ENCODE data around the gene DNASE1L2. TPM values are rescaled to one million over a fixed set of nuclear protein-coding genes. Genes with fewer than 3 reads are reported as not detected.

DNASE1L2 gene
- total RNA-seq, 2 donors from 2014 or later, result 0.19 TPM; not detected in 1

- intact Hi-C loops (cut with DNase I), result loop anchor here in 1 of 2 donors (10.0 kb wide), 2 partner anchors 52 to 112 kb away; partner anchors contain the start of gene E4F1
- DNase-seq (ENCODE audit: low spot score), result no peak
These were observed 40.3 kb downstream of the DNASE1L2 start for GRCh38 chr16:2276368-2277195.

GRCh38 chr16:2277466-2278271 is 41.4 kb downstream of the DNASE1L2 start:
- DNase-seq (ENCODE audit: low spot score), result no peak
- intact Hi-C loops (cut with DNase I), result loop anchor here in 1 of 2 donors (10.0 kb wide), 2 partner anchors 53 to 113 kb away; partner anchors contain the start of gene E4F1

GRCh38 chr16:2278272-2278608 is 42.0 kb downstream of the DNASE1L2 start:
- no peak for DNase-seq (ENCODE audit: low spot score)
- intact Hi-C loops (cut with DNase I), result loop anchor here in 1 of 2 donors (10.0 kb wide), 2 partner anchors 53 to 113 kb away; partner anchors contain the start of gene E4F1

GRCh38 chr16:2278956-2279800 is 42.9 kb downstream of the DNASE1L2 start:
- intact Hi-C loops (cut with DNase I), result loop anchor here in 1 of 2 donors (10.0 kb wide), 2 partner anchors 54 to 114 kb away; partner anchors contain the start of gene E4F1
- DNase-seq (ENCODE audit: low spot score), result no peak

- intact Hi-C loops (cut with DNase I), result no loop called here
- DNase-seq (ENCODE audit: low spot score), result no peak
These were observed 44.2 kb downstream of the DNASE1L2 start for GRCh38 chr16:2280461-2280860.

- intact Hi-C loops (cut with DNase I), result no loop called here
- no peak for DNase-seq (ENCODE audit: low spot score)
These were observed 44.8 kb downstream of the DNASE1L2 start for GRCh38 chr16:2280981-2281542.

GRCh38 chr16:2282262-2282661 is 46.0 kb downstream of the DNASE1L2 start:
- no peak for DNase-seq (ENCODE audit: low spot score)

GRCh38 chr16:2282866-2283555 is 46.8 kb downstream of the DNASE1L2 start:
- intact Hi-C loops (cut with DNase I), result no loop called here
- DNase-seq (ENCODE audit: low spot score), result no peak

More at GRCh38 chr16:2282262-2282661, 46.0 kb downstream of the DNASE1L2 start:
- intact Hi-C loops (cut with DNase I), result no loop called here

- DNase-seq (ENCODE audit: low spot score), result no peak
- intact Hi-C loops (cut with DNase I), result no loop called here
These were observed 47.9 kb downstream of the DNASE1L2 start for GRCh38 chr16:2284001-2284770.

- no peak for DNase-seq (ENCODE audit: low spot score)
- intact Hi-C loops (cut with DNase I), result no loop called here
These were observed 48.7 kb downstream of the DNASE1L2 start for GRCh38 chr16:2284797-2285576.

GRCh38 chr16:2285731-2286191 is 49.5 kb downstream of the DNASE1L2 start:
- DNase-seq (ENCODE audit: low spot score), result no peak
- intact Hi-C loops (cut with DNase I), result no loop called here

GRCh38 chr16:2286550-2286949 is 50.3 kb downstream of the DNASE1L2 start:
- DNase-seq (ENCODE audit: low spot score), result no peak
- intact Hi-C loops (cut with DNase I), result no loop called here

- no peak for DNase-seq (ENCODE audit: low spot score)
- intact Hi-C loops (cut with DNase I), result no loop called here
These were observed 51.8 kb downstream of the DNASE1L2 start for GRCh38 chr16:2287916-2288547.
